NCI-H1436 (cell line): ENCODE measurements around the gene ZBTB47.

Experiments
- DNase-seq: peaks from one replicate; lab custom pipeline; 2025; lab: John Stamatoyannopoulos, UW

Gene ZBTB47

GRCh38 chr3:42652611-42653302 is 740 bp upstream of the ZBTB47 start:
- no peak for DNase-seq

- DNase-seq, result no peak
Measured at GRCh38 chr3:42653303-42653559, 266 bp upstream of the ZBTB47 start.

DNA sequence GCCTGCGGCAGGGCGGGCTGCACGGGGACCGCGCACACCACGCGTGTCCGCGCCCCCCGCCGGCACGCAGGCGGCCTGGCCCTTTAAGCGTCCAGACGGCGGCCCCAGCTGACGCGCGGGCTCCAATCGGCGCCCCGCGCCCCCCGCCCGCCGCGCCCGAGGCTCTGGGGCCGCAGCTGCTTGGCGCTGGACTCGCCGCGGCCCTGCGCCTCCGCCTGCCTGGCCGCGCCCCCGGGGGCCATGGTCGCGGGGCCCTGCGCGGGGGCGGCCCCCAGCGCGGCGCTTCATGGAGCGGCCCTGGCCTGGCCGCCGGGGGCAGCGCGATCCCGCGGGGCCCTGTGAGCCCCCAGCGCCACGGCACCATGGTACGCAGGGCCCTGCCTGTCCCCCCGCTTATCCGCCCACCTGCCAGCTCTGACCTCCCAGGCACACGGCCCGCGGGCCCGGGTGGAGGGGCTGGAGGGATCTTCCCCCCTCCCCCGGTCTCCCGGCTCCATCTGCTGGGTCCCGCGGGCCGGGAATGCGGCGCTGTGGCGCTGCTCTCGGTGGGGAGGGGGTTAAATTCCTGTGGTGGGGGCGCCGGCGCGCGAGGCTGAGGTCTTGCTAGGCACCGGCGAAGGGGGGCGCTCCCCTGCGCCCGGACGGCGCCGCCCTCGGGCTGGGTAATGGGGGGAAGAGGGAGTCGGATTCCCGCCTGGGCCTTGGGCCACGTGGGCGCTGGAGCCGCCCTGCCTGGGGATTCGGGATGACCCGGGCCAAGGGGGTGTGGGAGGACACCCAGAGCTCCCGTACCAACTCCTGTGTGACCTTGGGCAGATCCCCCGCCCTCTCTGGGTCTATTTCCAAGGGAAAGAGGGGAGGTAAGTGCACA is 1.1 kb downstream of the ZBTB47 start:
- no peak for DNase-seq

- DNase-seq, result no peak
Measured at GRCh38 chr3:42655331-42655888, 1.9 kb downstream of the ZBTB47 start.

- DNase-seq, result no peak
Measured at GRCh38 chr3:42655980-42656679, 2.6 kb downstream of the ZBTB47 start.

DNA sequence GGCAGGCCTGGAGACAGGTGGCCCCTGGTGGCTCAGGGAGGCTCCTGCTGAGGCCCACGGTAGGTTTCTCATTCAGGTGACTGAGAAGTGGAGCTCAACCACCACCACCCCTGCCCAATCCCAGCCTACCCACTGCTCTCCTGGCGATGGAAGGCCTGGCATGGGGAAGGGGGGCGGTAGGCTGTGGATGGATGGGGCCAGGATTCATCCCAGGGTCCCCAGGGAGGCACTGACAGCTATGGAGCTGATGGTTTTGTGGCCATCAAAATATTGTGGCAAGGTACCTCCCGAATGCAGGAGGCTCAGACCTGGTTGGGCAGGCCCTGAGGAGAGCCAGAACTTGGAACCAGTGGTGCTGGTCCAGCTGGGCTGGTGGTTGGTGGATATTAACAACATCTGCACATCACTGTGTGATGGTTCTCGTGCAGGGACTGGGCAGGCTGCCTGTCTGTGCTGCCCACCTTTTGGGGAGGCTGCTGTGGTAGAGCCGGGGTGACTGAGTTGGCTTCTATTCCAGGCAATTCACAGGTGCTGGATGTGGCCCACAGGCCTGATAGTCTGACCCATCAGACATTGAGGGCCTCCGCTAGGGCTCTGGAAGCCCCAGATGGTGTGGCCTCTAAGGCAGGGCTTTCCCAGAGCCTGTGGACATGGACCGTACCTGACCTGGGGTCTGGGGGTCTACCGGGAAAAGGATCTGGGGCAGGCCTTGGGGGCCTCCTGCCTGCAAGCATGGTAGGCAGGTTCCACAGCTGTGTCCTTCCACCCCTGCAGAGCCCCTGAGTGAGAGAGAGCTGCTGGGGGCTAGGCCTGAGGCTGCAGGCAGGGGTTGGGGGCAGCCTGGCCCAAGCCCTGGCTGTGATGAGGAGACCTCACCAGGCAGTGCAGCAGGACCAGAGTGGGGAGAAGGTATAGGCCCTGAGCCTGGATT is 3.4 kb downstream of the ZBTB47 start:
- no peak for DNase-seq

DNA sequence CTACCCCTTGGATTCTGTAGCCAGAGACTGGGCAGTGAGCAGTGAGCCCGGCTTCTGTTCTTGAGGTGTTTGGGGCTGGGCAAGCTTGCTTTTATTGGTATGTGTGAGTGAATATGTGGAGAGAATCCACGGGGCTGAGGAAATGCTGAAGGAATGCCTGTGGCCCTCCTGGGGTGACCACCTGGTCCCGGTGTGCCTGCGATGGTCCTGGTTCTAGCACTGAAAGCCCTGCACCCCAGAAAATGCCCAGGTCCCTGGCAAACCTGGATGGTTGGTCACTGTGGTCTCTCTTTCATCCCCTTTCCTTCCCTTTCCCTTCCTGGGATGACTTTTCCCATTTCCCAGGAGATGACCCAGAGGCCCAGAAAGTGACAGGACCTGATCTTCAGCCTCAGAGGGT is 4.2 kb downstream of the ZBTB47 start:
- DNase-seq, result no peak

DNA sequence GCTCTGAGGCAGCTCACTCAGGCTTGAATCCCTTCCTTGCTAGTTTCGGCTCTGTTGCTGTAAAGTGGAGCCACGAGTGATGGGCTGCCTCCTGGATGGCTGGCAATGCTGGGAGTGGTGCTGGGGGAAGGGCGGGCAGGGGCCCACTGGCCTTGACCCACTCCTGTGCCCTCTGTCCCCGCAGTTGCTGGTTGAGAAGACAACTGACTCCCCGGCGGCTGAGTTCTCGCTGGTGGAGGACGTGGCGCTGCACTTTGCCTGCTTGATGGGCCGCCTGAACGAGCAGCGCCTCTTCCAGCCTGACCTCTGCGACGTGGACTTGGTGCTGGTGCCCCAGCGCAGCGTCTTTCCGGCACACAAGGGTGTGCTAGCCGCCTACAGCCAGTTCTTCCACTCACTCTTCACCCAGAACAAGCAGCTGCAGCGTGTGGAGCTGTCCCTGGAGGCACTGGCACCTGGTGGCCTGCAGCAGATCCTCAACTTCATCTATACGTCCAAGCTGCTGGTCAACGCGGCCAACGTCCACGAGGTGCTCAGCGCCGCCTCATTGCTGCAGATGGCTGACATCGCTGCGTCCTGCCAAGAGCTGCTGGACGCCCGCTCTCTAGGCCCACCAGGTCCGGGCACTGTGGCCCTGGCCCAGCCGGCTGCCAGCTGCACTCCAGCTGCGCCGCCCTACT is 4.7 kb downstream of the ZBTB47 start:
- no peak for DNase-seq

- no peak for DNase-seq
Measured at GRCh38 chr3:42658771-42659390, 5.4 kb downstream of the ZBTB47 start.

GRCh38 chr3:42659451-42660130 is 6.1 kb downstream of the ZBTB47 start:
- no peak for DNase-seq

- DNase-seq, result no peak
Measured at GRCh38 chr3:42660131-42660715, 6.7 kb downstream of the ZBTB47 start.

GRCh38 chr3:42660898-42661297 is 7.4 kb downstream of the ZBTB47 start:
- DNase-seq, result no peak

GRCh38 chr3:42661593-42662022 is 8.1 kb downstream of the ZBTB47 start:
- no peak for DNase-seq

- no peak for DNase-seq
Measured at GRCh38 chr3:42662037-42662812, 8.7 kb downstream of the ZBTB47 start.

DNA sequence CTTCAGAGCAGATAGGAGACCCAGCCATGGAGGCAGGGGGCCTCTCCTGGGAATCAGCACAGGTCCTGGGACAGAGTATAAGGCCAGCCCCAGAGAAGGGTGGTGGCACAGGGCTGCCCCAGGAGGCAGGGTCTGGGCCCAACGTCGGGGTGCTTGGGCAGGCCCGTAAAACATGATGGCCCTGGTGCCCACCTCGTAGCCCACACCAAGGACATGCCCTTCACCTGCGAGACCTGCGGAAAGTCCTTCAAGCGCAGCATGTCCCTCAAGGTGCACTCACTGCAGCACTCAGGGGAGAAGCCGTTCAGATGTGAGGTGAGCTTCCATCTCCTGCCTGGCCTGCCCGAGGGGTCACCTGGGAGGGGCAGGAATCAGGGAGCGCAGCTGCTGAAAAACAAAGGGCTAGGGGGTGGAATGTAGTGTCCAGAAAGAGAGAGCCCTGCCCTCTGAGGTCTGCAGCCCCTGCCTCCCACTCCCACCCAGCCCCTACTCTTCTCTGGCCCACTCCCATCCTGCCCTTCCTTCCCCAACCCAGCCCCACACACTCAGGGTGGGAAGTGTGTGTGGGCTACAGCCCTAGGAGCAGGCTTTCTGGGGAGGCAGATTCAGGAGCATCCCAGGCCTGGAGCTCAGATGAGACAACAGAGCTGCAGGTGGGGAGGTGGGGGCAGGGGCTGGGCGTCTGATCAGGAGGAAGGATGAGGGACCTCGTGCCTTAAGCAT is 9.5 kb downstream of the ZBTB47 start:
- DNase-seq, result no peak

GRCh38 chr3:42663581-42664437 is 10.3 kb downstream of the ZBTB47 start:
- DNase-seq, result no peak

- no peak for DNase-seq
Measured at GRCh38 chr3:42664438-42664803, 10.9 kb downstream of the ZBTB47 start.
